Endothelial cell of umbilical vein (primary cell): Measurements from ENCODE around the gene C1GALT1C1. TPM values are rescaled to one million over a fixed set of nuclear protein-coding genes. Genes with fewer than 3 reads are reported as not detected.

Experiments used
- BruUV-seq: library from RNA; stranded (reverse); fragments of 400-500 nt; replicated peaks from 2 replicates; lab custom pipeline; 2021; lab: Mats Ljungman, UMichigan
- CTCF ChIA-PET: fragments of 300-600, 350-600 bp; sonication (Branson Sonifier 250); formaldehyde crosslinking; loops from one replicate; lab custom pipeline; 2021; ENCODE audit warnings: antibody characterized with exemption, inconsistent platforms; lab: Charles Lee
- POLR2A ChIA-PET: fragments of 300-600, 350-600 bp; sonication (Branson Sonifier 250); formaldehyde crosslinking; loops from one replicate; lab custom pipeline; 2021; ENCODE audit warnings: antibody characterized with exemption, inconsistent platforms; lab: Charles Lee
- DNase-seq: peaks from one replicate; pipeline ENCODE4 v3.0.0-alpha.2; 2011; ENCODE audit warnings: low read depth, low spot score
- FAIRE-seq: peaks from 2 replicates; lab custom pipeline; 2011; peaks lifted over from hg19 to GRCh38; lab: Jason Lieb, UNC
- H2AFZ ChIP-seq: 2 replicates; pipeline ENCODE4 v1.6.0; 2012; ENCODE audit warnings: low read depth, low read length, control low read depth, inconsistent platforms
- H3K27ac ChIP-seq: 2 replicates; pipeline ENCODE4 v1.5.1; 2011; ENCODE audit warnings: low read depth, mild to moderate bottlenecking, control low read depth, low read length, moderate library complexity; ENCODE audit not compliant: insufficient read depth
- H3K27me3 ChIP-seq, 2 experiments: 2 replicates each; pipeline versions ENCODE4 v1.6.0 to v1.6.1; 2011; ENCODE audit warnings: low read length in 2 of 2, mixed read lengths in 1 of 2; ENCODE audit not compliant: control insufficient read depth in 2 of 2, insufficient read depth in 2 of 2
- H3K36me3 ChIP-seq, 2 experiments: 2 replicates in 1 of 2; 3 replicates in 1 of 2; pipeline ENCODE4 v1.5.1; 2011; ENCODE audit warnings: low read length in 2 of 2, mild to moderate bottlenecking in 1 of 2, moderate library complexity in 1 of 2; ENCODE audit not compliant: control insufficient read depth in 2 of 2, insufficient read depth in 2 of 2; ENCODE audit errors: extremely low read depth in 1 of 2
- H3K4me1 ChIP-seq: 3 replicates; pipeline ENCODE4 v1.5.1; 2011; ENCODE audit warnings: mild to moderate bottlenecking, low read length; ENCODE audit not compliant: control insufficient read depth, insufficient read depth; ENCODE audit errors: extremely low read depth
- H3K4me2 ChIP-seq: 2 replicates; pipeline ENCODE4 v1.6.1; 2011; ENCODE audit warnings: low read length, control low read depth, mixed read lengths; ENCODE audit not compliant: insufficient read depth
- H3K4me3 ChIP-seq, 3 experiments: fragments of 200-600 bp in 1 of 3; sonication (generic), shearing (Covaris generic) in 1 of 3; replicated peaks in 1 of 3; 2 replicates each; pipeline ENCODE4 v1.5.1; 2011 to 2016; ENCODE audit warnings: control low read depth in 3 of 3, low read length in 3 of 3, mild to moderate bottlenecking in 2 of 3, inconsistent platforms in 1 of 3, low read depth in 1 of 3, moderate library complexity in 1 of 3; ENCODE audit not compliant: insufficient read depth in 1 of 3
- H3K79me2 ChIP-seq: 2 replicates; pipeline ENCODE4 v1.6.0; 2012; ENCODE audit warnings: low read length, inconsistent platforms; ENCODE audit not compliant: control insufficient read depth, insufficient read depth
- H3K9ac ChIP-seq: replicated peaks from 2 replicates; pipeline ENCODE3; 2011; ENCODE audit warnings: low read length, control low read depth; ENCODE audit not compliant: insufficient read depth; ENCODE audit errors: extremely low read depth
- H3K9me1 ChIP-seq: replicated peaks from 3 replicates; pipeline ENCODE4 v1.6.0; 2011; ENCODE audit warnings: mild to moderate bottlenecking, low read length; ENCODE audit not compliant: control insufficient read depth, insufficient read depth; ENCODE audit errors: extremely low read depth
- H3K9me3 ChIP-seq: replicated peaks from 2 replicates; pipeline ENCODE4 v1.5.1; 2012; ENCODE audit warnings: low read length, inconsistent platforms; ENCODE audit not compliant: control insufficient read depth, insufficient read depth
- H4K20me1 ChIP-seq: replicated peaks from 2 replicates; pipeline ENCODE3; 2011; ENCODE audit warnings: mild to moderate bottlenecking, low read length; ENCODE audit not compliant: control insufficient read depth, insufficient read depth; ENCODE audit errors: extremely low read depth
- EZH2 ChIP-seq: IDR thresholded peaks from 2 replicates; pipeline ENCODE4 v1.6.1; 2012; ENCODE audit warnings: borderline replicate concordance, low read depth, mild to moderate bottlenecking, moderate library complexity, low read length, inconsistent platforms; ENCODE audit not compliant: severe bottlenecking
- FOS ChIP-seq: IDR thresholded peaks from 2 replicates; pipeline ENCODE4 v1.6.1; 2011; ENCODE audit warnings: mild to moderate bottlenecking, low read length, moderate library complexity, borderline replicate concordance; ENCODE audit not compliant: insufficient read depth
- GATA2 ChIP-seq: IDR thresholded peaks from 2 replicates; pipeline ENCODE4 v1.7.0; 2011; ENCODE audit warnings: low read depth, mild to moderate bottlenecking, moderate library complexity, mixed read lengths, low read length; ENCODE audit not compliant: insufficient read length, insufficient read depth
- JUN ChIP-seq: IDR thresholded peaks from 2 replicates; pipeline ENCODE4 v1.6.1; 2011; ENCODE audit warnings: borderline replicate concordance, low read depth; ENCODE audit not compliant: insufficient read length, insufficient read depth
- MAX ChIP-seq: IDR thresholded peaks from 2 replicates; pipeline ENCODE4 v1.6.1; 2011; ENCODE audit not compliant: insufficient read depth, insufficient read length
- MYC ChIP-seq: IDR thresholded peaks from one replicate; pipeline ENCODE4 v1.6.1; 2011; ENCODE audit warnings: mild to moderate bottlenecking, low read depth, low read length
- POLR2A ChIP-seq: IDR thresholded peaks from 2 replicates; pipeline ENCODE4 v1.6.1; 2012; ENCODE audit warnings: low read depth, mild to moderate bottlenecking, control low read depth, low read length
- POLR2AphosphoS5 ChIP-seq: IDR thresholded peaks from 2 replicates; pipeline ENCODE4 v1.6.1; 2012; ENCODE audit warnings: low read depth, mild to moderate bottlenecking, control low read depth, low read length, moderate library complexity; ENCODE audit not compliant: insufficient read depth
- dilution Hi-C: fragments of 300-500 bp; cut with MboI; formaldehyde crosslinking; loops from one replicate; pipeline ENCODE4 v1.15.0; 2019; ENCODE audit warnings: low sequenced_read_pairs; ENCODE audit not compliant: extremely low pct_ligation_motif_present
- intact Hi-C: fragments of 100-400 bp; cut with micrococcal nuclease; formaldehyde crosslinking; loops from one replicate; pipeline ENCODE4 v1.10.0; 2022
- polyA plus RNA-seq, 4 experiments: library from polyadenylated mRNA; depleted of rRNA in 3 of 4; stranded (reverse) in 3 of 4; unstranded in 1 of 4; fragments of >200 nt; gene quantifications; 2 replicates each; pipeline versions ENCODE4 v1.2.1 to v1.2.3, GENCODE V29; 2011 to 2012; ENCODE audit warnings: missing spikeins in 1 of 4
- total RNA-seq: library from RNA; stranded (reverse); gene quantifications from 2 replicates; pipeline ENCODE4 v1.2.3, GENCODE V29; 2021
- TF ChIP-seq, protein P1 (sequence below), 2 donors: IDR thresholded peaks; 1 replicate in 1 of 2; 2 replicates in 1 of 2; pipeline ENCODE4 v1.5.1; 2011; ENCODE audit warnings: low read length in 2 of 2, mild to moderate bottlenecking in 2 of 2, moderate library complexity in 2 of 2, control low read depth in 1 of 2, inconsistent platforms in 1 of 2, low read depth in 1 of 2; ENCODE audit not compliant: insufficient read depth in 1 of 2; ENCODE audit errors: extremely low read depth in 1 of 2

C1GALT1C1 gene
- total and polyA plus RNA-seq, 2 donors (not counting 3 experiments of a cell fraction or from before 2014, with no cell fraction given), result 28.6 to 32.9 TPM

DNA sequence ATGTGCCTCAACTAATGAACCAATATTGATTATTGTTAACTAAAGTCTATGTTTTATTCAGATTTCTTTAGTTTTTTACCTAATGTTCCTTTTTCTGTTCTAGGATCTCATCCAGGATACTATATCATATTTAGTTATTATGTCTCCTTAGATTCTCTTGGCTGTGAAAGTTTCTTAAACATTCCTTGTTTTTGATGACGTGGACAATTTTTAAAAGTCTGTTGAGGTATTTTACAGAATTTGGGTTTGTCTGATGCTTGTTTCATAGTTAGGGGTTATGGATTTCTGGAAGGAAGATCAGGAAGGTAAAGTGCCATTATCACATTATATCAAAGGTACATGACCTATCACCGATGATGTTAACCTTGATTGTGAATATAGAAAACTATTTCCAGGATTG is 44.2 kb downstream of the C1GALT1C1 start:
- H3K27me3 ChIP-seq, result no peaks in the 10 kb centered on the region
- CTCF ChIA-PET, result no interaction called here
- no peak overlapping the region for H3K9ac ChIP-seq
- H3K4me2 ChIP-seq, result no peak overlapping the region
- no peak for DNase-seq
- H2AFZ ChIP-seq, result no peak overlapping the region
- no peak overlapping the region for H3K27ac ChIP-seq
- no TSS peak for BruUV-seq
- no peak overlapping the region for H3K4me3 ChIP-seq
- no peaks in the 10 kb centered on the region for H3K9me3 ChIP-seq
- TF ChIP-seq MYC (no peak), POLR2A (no peak), MAX (no peak), JUN (no peak), POLR2AphosphoS5 (no peak), FOS (no peak), GATA2 (no peak), EZH2 (no peak)
- TF ChIP-seq, protein P1, sequence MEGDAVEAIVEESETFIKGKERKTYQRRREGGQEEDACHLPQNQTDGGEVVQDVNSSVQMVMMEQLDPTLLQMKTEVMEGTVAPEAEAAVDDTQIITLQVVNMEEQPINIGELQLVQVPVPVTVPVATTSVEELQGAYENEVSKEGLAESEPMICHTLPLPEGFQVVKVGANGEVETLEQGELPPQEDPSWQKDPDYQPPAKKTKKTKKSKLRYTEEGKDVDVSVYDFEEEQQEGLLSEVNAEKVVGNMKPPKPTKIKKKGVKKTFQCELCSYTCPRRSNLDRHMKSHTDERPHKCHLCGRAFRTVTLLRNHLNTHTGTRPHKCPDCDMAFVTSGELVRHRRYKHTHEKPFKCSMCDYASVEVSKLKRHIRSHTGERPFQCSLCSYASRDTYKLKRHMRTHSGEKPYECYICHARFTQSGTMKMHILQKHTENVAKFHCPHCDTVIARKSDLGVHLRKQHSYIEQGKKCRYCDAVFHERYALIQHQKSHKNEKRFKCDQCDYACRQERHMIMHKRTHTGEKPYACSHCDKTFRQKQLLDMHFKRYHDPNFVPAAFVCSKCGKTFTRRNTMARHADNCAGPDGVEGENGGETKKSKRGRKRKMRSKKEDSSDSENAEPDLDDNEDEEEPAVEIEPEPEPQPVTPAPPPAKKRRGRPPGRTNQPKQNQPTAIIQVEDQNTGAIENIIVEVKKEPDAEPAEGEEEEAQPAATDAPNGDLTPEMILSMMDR (IDR thresholded peaks at IDR 0.05; ENCODE audit: extremely low read depth in 1 of 2, insufficient read depth in 1 of 2, low read depth in 1 of 2, low read length in 2 of 2), result no peak
- intact Hi-C loops, result no loop called here
- no peaks in the 10 kb centered on the region for H3K36me3 ChIP-seq
- no peaks in the 10 kb centered on the region for H3K79me2 ChIP-seq
- FAIRE-seq, result no peak
- POLR2A ChIA-PET, result no interaction called here
- H3K4me1 ChIP-seq, result peaks cover 4% of the 10 kb centered on the region
- no peaks in the 10 kb centered on the region for H4K20me1 ChIP-seq
- dilution Hi-C loops, result no loop called here
- H3K9me1 ChIP-seq, result no peaks in the 10 kb centered on the region

Other genes with a start within 250 kb of the C1GALT1C1 start
- 128 and 135 TPM in 2 replicates for gene LAMP2, start 160.8 kb downstream of the C1GALT1C1 start, total RNA-seq
- gene LAMP2, start 160.8 kb downstream of the C1GALT1C1 start, polyA plus RNA-seq, result 104 and 108 TPM in 2 replicates
- 84.3 and 90.0 TPM in 2 replicates for gene CUL4B, start 69.1 kb downstream of the C1GALT1C1 start, total RNA-seq
- 22.2 and 22.9 TPM in 2 replicates for gene CUL4B, start 69.1 kb downstream of the C1GALT1C1 start, polyA plus RNA-seq
- 63.2 and 70.0 TPM in 2 replicates for gene MCTS1, start 26.0 kb downstream of the C1GALT1C1 start, total RNA-seq
- 26.0 and 36.1 TPM in 2 replicates for gene MCTS1, start 26.0 kb downstream of the C1GALT1C1 start, polyA plus RNA-seq
- gene CT47B1, start 245.8 kb upstream of the C1GALT1C1 start, total RNA-seq, result not detected in 2 replicates
- gene CT47B1, start 245.8 kb upstream of the C1GALT1C1 start, polyA plus RNA-seq, result not detected in 2 replicates